Measurements from ENCODE around the gene MASTL. TPM values are rescaled to one million over a fixed set of nuclear protein-coding genes. Genes with fewer than 3 reads are reported as not detected.
A peak's percentile ranks its signal among the peaks of the same experiment; 100 is the strongest.

The MASTL gene
- total RNA-seq (2021) (25.2 to 25.5 TPM (median 25.5 TPM) in 3 replicates), Bru-seq, nascent RNA (percentile 86 among the genes with signal in this experiment)
- long read RNA-seq, experiment 1, transcript MASTL-203 (12 exons, 3,623 nt), result major isoform, 53 of 135 reads
- long read RNA-seq, experiment 1, transcript MASTL-202 (12 exons, 3,080 nt), result minor isoform, 39 of 135 reads
- long read RNA-seq, experiment 1, transcript MASTL-201 (11 exons, 2,968 nt), result minor isoform, 8 of 135 reads
- long read RNA-seq, experiment 1, partial matches to known transcripts, result 10 of 135 reads
- long read RNA-seq, experiment 1, other reads (novel, unspliced or antisense), result 25 of 135 reads
- long read RNA-seq, experiment 2, transcript MASTL-203 (12 exons, 3,623 nt), result major isoform, 16 of 54 reads
- long read RNA-seq, experiment 2, transcript MASTL-202 (12 exons, 3,080 nt), result minor isoform, 6 of 54 reads
- long read RNA-seq, experiment 2, partial matches to known transcripts, result 19 of 54 reads
- long read RNA-seq, experiment 2, other reads (novel, unspliced or antisense), result 12 of 54 reads
- long read RNA-seq, experiment 3, transcript MASTL-202 (12 exons, 3,080 nt), result major isoform, 16 of 67 reads
- long read RNA-seq, experiment 3, transcript MASTL-203 (12 exons, 3,623 nt), result minor isoform, 15 of 67 reads
- long read RNA-seq, experiment 3, partial matches to known transcripts, result 17 of 67 reads
- long read RNA-seq, experiment 3, other reads (novel, unspliced or antisense), result 17 of 67 reads

DNA sequence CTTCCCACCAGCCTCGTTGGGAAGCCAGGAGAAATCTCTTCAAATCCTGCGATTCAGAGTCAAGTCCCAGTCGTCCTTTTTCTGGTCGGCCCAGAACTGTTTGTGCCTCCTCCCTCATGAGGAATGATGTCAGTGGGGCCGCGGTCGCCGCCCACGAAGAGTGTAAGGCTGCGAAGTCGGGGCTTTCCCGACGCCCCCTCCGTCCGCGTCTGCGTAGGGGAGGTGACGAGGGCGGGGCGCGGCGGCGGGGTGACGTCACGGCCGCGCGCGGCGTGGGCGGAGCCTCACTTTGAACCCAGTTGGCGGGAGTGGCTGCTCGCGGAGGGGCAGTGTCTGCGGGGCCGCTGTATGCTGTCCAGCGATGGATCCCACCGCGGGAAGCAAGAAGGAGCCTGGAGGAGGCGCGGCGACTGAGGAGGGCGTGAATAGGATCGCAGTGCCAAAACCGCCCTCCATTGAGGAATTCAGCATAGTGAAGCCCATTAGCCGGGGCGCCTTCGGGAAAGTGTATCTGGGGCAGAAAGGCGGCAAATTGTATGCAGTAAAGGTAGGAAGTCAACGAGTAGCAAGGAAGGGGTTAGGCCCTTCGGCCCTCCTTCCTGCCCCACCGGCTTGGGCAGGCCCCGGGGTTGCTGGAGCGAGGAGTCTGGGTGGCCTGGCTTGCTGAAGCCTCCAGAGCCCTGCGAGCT is at the start of gene MASTL:
TSS of gene MASTL (plus strand) at position 287 of the 689 bp plus-strand sequence. CDS start at position 362, 75 bp downstream.
- peak within 1 kb of the TSS; percentile 99 for H3K27ac Mint-ChIP-seq
- DNase-seq (ENCODE audit: low spot score) (peak; percentile 82), ATAC-seq (peak; percentile 70)
- H3K4me3 Mint-ChIP-seq, result peak within 1 kb of the TSS; percentile 100
- ChIA-PET POLR2A (interaction anchor here (0.6 to 0.7 kb wide), 2 partner anchors 82 to 1439 kb away, joined by 3 to 5 read pairs; no protein-coding TSS in a partner anchor), CTCF (interaction anchor here (0.6 kb wide), 1 partner anchor 73 kb away, joined by 3 read pairs; no protein-coding TSS in a partner anchor)
- no peaks in the 10 kb centered on the region for H3K9me3 Mint-ChIP-seq
- H3K36me3 Mint-ChIP-seq, result peaks cover 35% of the 10 kb centered on the region
- H3K27me3 Mint-ChIP-seq (ENCODE audit: low read depth), result no peaks in the 10 kb centered on the region
- peaks cover 20% of the 10 kb centered on the region for H3K4me1 Mint-ChIP-seq
- peak; percentile 95 for TF ChIP-seq SP1 (CRISPR knock-in tag; conservative IDR thresholded peaks at IDR 0.05)
- TF ChIP-seq, protein P1, sequence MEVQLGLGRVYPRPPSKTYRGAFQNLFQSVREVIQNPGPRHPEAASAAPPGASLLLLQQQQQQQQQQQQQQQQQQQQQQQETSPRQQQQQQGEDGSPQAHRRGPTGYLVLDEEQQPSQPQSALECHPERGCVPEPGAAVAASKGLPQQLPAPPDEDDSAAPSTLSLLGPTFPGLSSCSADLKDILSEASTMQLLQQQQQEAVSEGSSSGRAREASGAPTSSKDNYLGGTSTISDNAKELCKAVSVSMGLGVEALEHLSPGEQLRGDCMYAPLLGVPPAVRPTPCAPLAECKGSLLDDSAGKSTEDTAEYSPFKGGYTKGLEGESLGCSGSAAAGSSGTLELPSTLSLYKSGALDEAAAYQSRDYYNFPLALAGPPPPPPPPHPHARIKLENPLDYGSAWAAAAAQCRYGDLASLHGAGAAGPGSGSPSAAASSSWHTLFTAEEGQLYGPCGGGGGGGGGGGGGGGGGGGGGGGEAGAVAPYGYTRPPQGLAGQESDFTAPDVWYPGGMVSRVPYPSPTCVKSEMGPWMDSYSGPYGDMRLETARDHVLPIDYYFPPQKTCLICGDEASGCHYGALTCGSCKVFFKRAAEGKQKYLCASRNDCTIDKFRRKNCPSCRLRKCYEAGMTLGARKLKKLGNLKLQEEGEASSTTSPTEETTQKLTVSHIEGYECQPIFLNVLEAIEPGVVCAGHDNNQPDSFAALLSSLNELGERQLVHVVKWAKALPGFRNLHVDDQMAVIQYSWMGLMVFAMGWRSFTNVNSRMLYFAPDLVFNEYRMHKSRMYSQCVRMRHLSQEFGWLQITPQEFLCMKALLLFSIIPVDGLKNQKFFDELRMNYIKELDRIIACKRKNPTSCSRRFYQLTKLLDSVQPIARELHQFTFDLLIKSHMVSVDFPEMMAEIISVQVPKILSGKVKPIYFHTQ (CRISPR knock-in tag; IDR thresholded peaks at IDR 0.05), result no peak
- TF ChIP-seq ZNF121 (CRISPR knock-in tag; IDR thresholded peaks at IDR 0.05), result peak; percentile 54; the same call in 1 of the 2 replicates
- TF ChIP-seq, protein P2, sequence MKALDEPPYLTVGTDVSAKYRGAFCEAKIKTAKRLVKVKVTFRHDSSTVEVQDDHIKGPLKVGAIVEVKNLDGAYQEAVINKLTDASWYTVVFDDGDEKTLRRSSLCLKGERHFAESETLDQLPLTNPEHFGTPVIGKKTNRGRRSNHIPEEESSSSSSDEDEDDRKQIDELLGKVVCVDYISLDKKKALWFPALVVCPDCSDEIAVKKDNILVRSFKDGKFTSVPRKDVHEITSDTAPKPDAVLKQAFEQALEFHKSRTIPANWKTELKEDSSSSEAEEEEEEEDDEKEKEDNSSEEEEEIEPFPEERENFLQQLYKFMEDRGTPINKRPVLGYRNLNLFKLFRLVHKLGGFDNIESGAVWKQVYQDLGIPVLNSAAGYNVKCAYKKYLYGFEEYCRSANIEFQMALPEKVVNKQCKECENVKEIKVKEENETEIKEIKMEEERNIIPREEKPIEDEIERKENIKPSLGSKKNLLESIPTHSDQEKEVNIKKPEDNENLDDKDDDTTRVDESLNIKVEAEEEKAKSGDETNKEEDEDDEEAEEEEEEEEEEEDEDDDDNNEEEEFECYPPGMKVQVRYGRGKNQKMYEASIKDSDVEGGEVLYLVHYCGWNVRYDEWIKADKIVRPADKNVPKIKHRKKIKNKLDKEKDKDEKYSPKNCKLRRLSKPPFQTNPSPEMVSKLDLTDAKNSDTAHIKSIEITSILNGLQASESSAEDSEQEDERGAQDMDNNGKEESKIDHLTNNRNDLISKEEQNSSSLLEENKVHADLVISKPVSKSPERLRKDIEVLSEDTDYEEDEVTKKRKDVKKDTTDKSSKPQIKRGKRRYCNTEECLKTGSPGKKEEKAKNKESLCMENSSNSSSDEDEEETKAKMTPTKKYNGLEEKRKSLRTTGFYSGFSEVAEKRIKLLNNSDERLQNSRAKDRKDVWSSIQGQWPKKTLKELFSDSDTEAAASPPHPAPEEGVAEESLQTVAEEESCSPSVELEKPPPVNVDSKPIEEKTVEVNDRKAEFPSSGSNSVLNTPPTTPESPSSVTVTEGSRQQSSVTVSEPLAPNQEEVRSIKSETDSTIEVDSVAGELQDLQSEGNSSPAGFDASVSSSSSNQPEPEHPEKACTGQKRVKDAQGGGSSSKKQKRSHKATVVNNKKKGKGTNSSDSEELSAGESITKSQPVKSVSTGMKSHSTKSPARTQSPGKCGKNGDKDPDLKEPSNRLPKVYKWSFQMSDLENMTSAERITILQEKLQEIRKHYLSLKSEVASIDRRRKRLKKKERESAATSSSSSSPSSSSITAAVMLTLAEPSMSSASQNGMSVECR (CRISPR knock-in tag; IDR thresholded peaks at IDR 0.05; ENCODE audit: borderline replicate concordance), result no peak; the same call in 1 of the 2 replicates
- TF ChIP-seq NFYB (CRISPR knock-in tag; conservative IDR thresholded peaks at IDR 0.05; ENCODE audit: low read depth), result no peak
- peak; percentile 24; the same call in 1 of the 2 replicates for TF ChIP-seq FOXP1 (CRISPR knock-in tag; IDR thresholded peaks at IDR 0.05; ENCODE audit: borderline replicate concordance)
- TF ChIP-seq ZBTB21 (CRISPR knock-in tag; IDR thresholded peaks at IDR 0.05; ENCODE audit: borderline replicate concordance), result peak; percentile 79
- TF ChIP-seq, protein P3, sequence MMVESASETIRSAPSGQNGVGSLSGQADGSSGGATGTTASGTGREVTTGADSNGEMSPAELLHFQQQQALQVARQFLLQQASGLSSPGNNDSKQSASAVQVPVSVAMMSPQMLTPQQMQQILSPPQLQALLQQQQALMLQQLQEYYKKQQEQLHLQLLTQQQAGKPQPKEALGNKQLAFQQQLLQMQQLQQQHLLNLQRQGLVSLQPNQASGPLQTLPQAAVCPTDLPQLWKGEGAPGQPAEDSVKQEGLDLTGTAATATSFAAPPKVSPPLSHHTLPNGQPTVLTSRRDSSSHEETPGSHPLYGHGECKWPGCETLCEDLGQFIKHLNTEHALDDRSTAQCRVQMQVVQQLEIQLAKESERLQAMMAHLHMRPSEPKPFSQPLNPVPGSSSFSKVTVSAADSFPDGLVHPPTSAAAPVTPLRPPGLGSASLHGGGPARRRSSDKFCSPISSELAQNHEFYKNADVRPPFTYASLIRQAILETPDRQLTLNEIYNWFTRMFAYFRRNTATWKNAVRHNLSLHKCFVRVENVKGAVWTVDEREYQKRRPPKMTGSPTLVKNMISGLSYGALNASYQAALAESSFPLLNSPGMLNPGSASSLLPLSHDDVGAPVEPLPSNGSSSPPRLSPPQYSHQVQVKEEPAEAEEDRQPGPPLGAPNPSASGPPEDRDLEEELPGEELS (CRISPR knock-in tag; IDR thresholded peaks at IDR 0.05), result peak; percentile 16; the same call in 1 of the 2 replicates
- TF ChIP-seq, protein P4, sequence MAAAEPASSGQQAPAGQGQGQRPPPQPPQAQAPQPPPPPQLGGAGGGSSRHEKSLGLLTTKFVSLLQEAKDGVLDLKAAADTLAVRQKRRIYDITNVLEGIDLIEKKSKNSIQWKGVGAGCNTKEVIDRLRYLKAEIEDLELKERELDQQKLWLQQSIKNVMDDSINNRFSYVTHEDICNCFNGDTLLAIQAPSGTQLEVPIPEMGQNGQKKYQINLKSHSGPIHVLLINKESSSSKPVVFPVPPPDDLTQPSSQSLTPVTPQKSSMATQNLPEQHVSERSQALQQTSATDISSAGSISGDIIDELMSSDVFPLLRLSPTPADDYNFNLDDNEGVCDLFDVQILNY (CRISPR knock-in tag; IDR thresholded peaks at IDR 0.05), result peak; percentile 82
- peak; percentile 78; the same call in 1 of the 2 replicates for TF ChIP-seq CREM (CRISPR knock-in tag; IDR thresholded peaks at IDR 0.05)
- TF ChIP-seq FOXK1 (CRISPR knock-in tag; IDR thresholded peaks at IDR 0.05), result peak; percentile 84
- peak; percentile 66; the same call in 1 of the 2 replicates for TF ChIP-seq GABPB1 (CRISPR knock-in tag; IDR thresholded peaks at IDR 0.05)
- TF ChIP-seq, protein P5, sequence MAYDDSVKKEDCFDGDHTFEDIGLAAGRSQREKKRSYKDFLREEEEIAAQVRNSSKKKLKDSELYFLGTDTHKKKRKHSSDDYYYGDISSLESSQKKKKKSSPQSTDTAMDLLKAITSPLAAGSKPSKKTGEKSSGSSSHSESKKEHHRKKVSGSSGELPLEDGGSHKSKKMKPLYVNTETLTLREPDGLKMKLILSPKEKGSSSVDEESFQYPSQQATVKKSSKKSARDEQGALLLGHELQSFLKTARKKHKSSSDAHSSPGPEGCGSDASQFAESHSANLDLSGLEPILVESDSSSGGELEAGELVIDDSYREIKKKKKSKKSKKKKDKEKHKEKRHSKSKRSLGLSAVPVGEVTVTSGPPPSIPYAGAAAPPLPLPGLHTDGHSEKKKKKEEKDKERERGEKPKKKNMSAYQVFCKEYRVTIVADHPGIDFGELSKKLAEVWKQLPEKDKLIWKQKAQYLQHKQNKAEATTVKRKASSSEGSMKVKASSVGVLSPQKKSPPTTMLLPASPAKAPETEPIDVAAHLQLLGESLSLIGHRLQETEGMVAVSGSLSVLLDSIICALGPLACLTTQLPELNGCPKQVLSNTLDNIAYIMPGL (CRISPR knock-in tag; IDR thresholded peaks at IDR 0.05), result peak; percentile 31; the same call in 1 of the 2 replicates
- TF ChIP-seq CBFB (CRISPR knock-in tag; IDR thresholded peaks at IDR 0.05; ENCODE audit: low read depth), result 0 out of 2 replicates have a peak, but pooled peaks have one; percentile 29
- TF ChIP-seq, protein P6, sequence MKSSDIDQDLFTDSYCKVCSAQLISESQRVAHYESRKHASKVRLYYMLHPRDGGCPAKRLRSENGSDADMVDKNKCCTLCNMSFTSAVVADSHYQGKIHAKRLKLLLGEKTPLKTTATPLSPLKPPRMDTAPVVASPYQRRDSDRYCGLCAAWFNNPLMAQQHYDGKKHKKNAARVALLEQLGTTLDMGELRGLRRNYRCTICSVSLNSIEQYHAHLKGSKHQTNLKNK (CRISPR knock-in tag; IDR thresholded peaks at IDR 0.05), result no peak
- TF ChIP-seq, protein P7, sequence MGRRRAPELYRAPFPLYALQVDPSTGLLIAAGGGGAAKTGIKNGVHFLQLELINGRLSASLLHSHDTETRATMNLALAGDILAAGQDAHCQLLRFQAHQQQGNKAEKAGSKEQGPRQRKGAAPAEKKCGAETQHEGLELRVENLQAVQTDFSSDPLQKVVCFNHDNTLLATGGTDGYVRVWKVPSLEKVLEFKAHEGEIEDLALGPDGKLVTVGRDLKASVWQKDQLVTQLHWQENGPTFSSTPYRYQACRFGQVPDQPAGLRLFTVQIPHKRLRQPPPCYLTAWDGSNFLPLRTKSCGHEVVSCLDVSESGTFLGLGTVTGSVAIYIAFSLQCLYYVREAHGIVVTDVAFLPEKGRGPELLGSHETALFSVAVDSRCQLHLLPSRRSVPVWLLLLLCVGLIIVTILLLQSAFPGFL (CRISPR knock-in tag; IDR thresholded peaks at IDR 0.05; ENCODE audit: borderline replicate concordance), result 0 out of 2 replicates have a peak, but pooled peaks have one; percentile 26
- TF ChIP-seq NFE2L1 (CRISPR knock-in tag; IDR thresholded peaks at IDR 0.05), result peak; percentile 69
- no peak for TF ChIP-seq GTF2I (CRISPR knock-in tag; conservative IDR thresholded peaks at IDR 0.05)
